Lower leg skin (tissue), 4 donors: ENCODE results near the gene OR52I1. TPM values are rescaled to one million over a fixed set of nuclear protein-coding genes. Genes with fewer than 3 reads are reported as not detected.

Experiments
- DNase-seq, 2 donors: peaks; one replicate each; pipeline ENCODE4 v3.0.0-alpha.2; 2019; ENCODE audit warnings: low spot score in 2 of 2
- H3K4me3 ChIP-seq: fragments of 200-600 bp; sonication (generic); 2 replicates; pipeline ENCODE4 v1.5.1; 2017; ENCODE audit warnings: mild to moderate bottlenecking, low read depth; ENCODE audit not compliant: poor library complexity, severe bottlenecking
- CTCF ChIP-seq, 3 donors: fragments of 450-650 bp; IDR thresholded peaks; one replicate each; pipeline ENCODE4 v1.5.1; 2016; ENCODE audit warnings: antibody characterized with exemption in 3 of 3, mild to moderate bottlenecking in 3 of 3, moderate library complexity in 2 of 3
- POLR2A ChIP-seq, 2 donors: fragments of 450-650 bp; IDR thresholded peaks; one replicate each; pipeline ENCODE4 v1.6.1; 2016 to 2017; ENCODE audit warnings: antibody characterized with exemption in 2 of 2, mild to moderate bottlenecking in 1 of 2, moderate library complexity in 1 of 2
- WGBS, 2 donors: methylation state at CpG; one replicate each; pipeline ENCODE4 v1.1.5; 2018; 5-methylcytosine and 5-hydroxymethylcytosine counted together
- intact Hi-C: fragments of 100-400 bp; cut with DNase I; formaldehyde crosslinking; loops from one replicate; pipeline ENCODE4 v1.15.0; 2023; ENCODE audit warnings: low total_unique reads
- total RNA-seq, 4 donors: library from RNA; depleted of rRNA; stranded (reverse); fragments of >200 nt; gene quantifications; one replicate each; pipeline ENCODE4 v1.1.0, GENCODE V29; 2016

Gene OR52I1
- total RNA-seq, 4 donors from 2014 or later = not detected

GRCh38 chr11:4607096-4607495 lies 13.3 kb downstream of the OR52I1 start:
- intact Hi-C loops = no loop called here
- WGBS, 2 donors = 35 to 39% methylated on average over 6 of the region's 6 CpGs
- H3K4me3 ChIP-seq = peak overlapping the region; percentile 52
- DNase-seq = no peak
- TF ChIP-seq CTCF (IDR thresholded peaks at IDR 0.05) (no peak), POLR2A (IDR thresholded peaks at IDR 0.05) (no peak)

- intact Hi-C loops = no loop called here
- DNase-seq = peak; percentile 94 to 99
Measured at GRCh38 chr11:4607781-4608666, 14.2 kb downstream of the OR52I1 start, which contains the start of gene TRIM68. TRIM68 (minus strand) TSS chr11:4608231; CDS start chr11:4605504, 2,727 bp downstream.

GRCh38 chr11:4610258-4610935 lies 16.6 kb downstream of the OR52I1 start:
- WGBS, 2 donors = 11 to 15% methylated on average over 3 of the region's 3 CpGs
- DNase-seq = no peak
- no peak overlapping the region for H3K4me3 ChIP-seq

More at GRCh38 chr11:4607781-4608666, 14.2 kb downstream of the OR52I1 start, which contains the start of gene TRIM68:
- 4 to 6% methylated on average over 26 to 30 of the region's 43 CpGs for WGBS, 2 donors
- H3K4me3 ChIP-seq = peak within 1 kb of the TSS; percentile 52
- TF ChIP-seq CTCF (IDR thresholded peaks at IDR 0.05) = no peak
- no peak for TF ChIP-seq POLR2A (IDR thresholded peaks at IDR 0.05)

GRCh38 chr11:4611986-4612385 lies 18.1 kb downstream of the OR52I1 start:
- no peak for DNase-seq
- intact Hi-C loops = no loop called here

More at GRCh38 chr11:4610258-4610935, 16.6 kb downstream of the OR52I1 start:
- intact Hi-C loops = no loop called here
- no peak for TF ChIP-seq POLR2A (IDR thresholded peaks at IDR 0.05)
- no peak for TF ChIP-seq CTCF (IDR thresholded peaks at IDR 0.05)

GRCh38 chr11:4615856-4616444 lies 22.1 kb downstream of the OR52I1 start:
- TF ChIP-seq POLR2A (IDR thresholded peaks at IDR 0.05) (no peak), CTCF (IDR thresholded peaks at IDR 0.05) (no peak)
- no peak for DNase-seq
- intact Hi-C loops = no loop called here
- no peak overlapping the region for H3K4me3 ChIP-seq

More at GRCh38 chr11:4611986-4612385, 18.1 kb downstream of the OR52I1 start:
- WGBS, 2 donors = 86 to 91% methylated on average over 2 of the region's 2 CpGs
- no peak overlapping the region for H3K4me3 ChIP-seq
- TF ChIP-seq POLR2A (IDR thresholded peaks at IDR 0.05) (no peak), CTCF (IDR thresholded peaks at IDR 0.05) (no peak)
